MM.1S (cell line): ENCODE results near the gene ZNF732.

Source experiments
- DNase-seq: peaks from one replicate; pipeline ENCODE4 v3.0.0-alpha.2; 2015
- H2AFZ ChIP-seq: fragments of 300-600 bp; sonication (generic); 2 replicates; pipeline ENCODE4 v1.6.0; 2016; ENCODE audit warnings: antibody characterized with exemption, low read length
- H3F3A ChIP-seq: fragments of 300-600 bp; sonication (generic); 2 replicates; pipeline ENCODE4 v1.6.1; 2016; ENCODE audit warnings: mild to moderate bottlenecking, antibody characterized with exemption, low read length, moderate library complexity, mixed read lengths; ENCODE audit not compliant: insufficient read depth
- H3K27ac ChIP-seq: fragments of 300-600 bp; sonication (generic); 2 replicates; pipeline ENCODE4 v1.5.1; 2016; ENCODE audit warnings: mild to moderate bottlenecking, low read length
- H3K27me3 ChIP-seq: fragments of 300-600 bp; sonication (generic); replicated peaks from 2 replicates; pipeline ENCODE4 v1.6.0; 2016; ENCODE audit warnings: low read length; ENCODE audit not compliant: insufficient read depth
- H3K36me3 ChIP-seq: fragments of 300-600 bp; sonication (generic); replicated peaks from 2 replicates; pipeline ENCODE4 v1.6.1; 2016; ENCODE audit warnings: mild to moderate bottlenecking, low read length, mixed read lengths; ENCODE audit not compliant: insufficient read depth
- H3K4me1 ChIP-seq: fragments of 300-600 bp; sonication (generic); 2 replicates; pipeline ENCODE4 v1.6.1; 2016; ENCODE audit warnings: low read length, mixed read lengths
- H3K4me2 ChIP-seq: fragments of 300-600 bp; sonication (generic); 2 replicates; pipeline ENCODE4 v1.6.0; 2016; ENCODE audit warnings: low read depth, low read length
- H3K4me3 ChIP-seq: fragments of 300-600 bp; sonication (generic); 2 replicates; pipeline ENCODE4 v1.5.1; 2016; ENCODE audit warnings: low read length, mixed read lengths
- H3K79me2 ChIP-seq: fragments of 300-600 bp; sonication (generic); 2 replicates; pipeline ENCODE4 v1.6.1; 2016; ENCODE audit warnings: mixed run types, low read length, mixed read lengths
- H3K9ac ChIP-seq: fragments of 300-600 bp; sonication (generic); 2 replicates; pipeline ENCODE4 v1.6.1; 2016; ENCODE audit warnings: low read length, mixed read lengths
- H3K9me2 ChIP-seq: fragments of 300-600 bp; sonication (generic); replicated peaks from 2 replicates; pipeline ENCODE4 v1.6.1; 2016; ENCODE audit warnings: mild to moderate bottlenecking, low read length, mixed read lengths; ENCODE audit not compliant: insufficient read depth
- H3K9me3 ChIP-seq: fragments of 300-600 bp; sonication (generic); replicated peaks from 2 replicates; pipeline ENCODE4 v1.6.1; 2016; ENCODE audit warnings: mild to moderate bottlenecking, low read length, mixed read lengths; ENCODE audit not compliant: insufficient read depth
- H4K20me1 ChIP-seq: fragments of 300-600 bp; sonication (generic); 2 replicates; pipeline ENCODE4 v1.6.1; 2016; ENCODE audit warnings: mild to moderate bottlenecking, low read length, moderate library complexity, mixed read lengths; ENCODE audit not compliant: insufficient read depth
- CTCF ChIP-seq: fragments of 300-600 bp; sonication (generic); IDR thresholded peaks from 2 replicates; pipeline ENCODE4 v1.5.1; 2016; ENCODE audit warnings: antibody characterized with exemption, low read length, mixed read lengths
- EZH2 ChIP-seq: fragments of 300-600 bp; sonication (generic); optimal IDR thresholded peaks from 2 replicates; pipeline ENCODE3; 2017; ENCODE audit warnings: low read depth, mild to moderate bottlenecking, antibody characterized with exemption, low read length, mixed read lengths
- EZH2phosphoT487 ChIP-seq: fragments of 300-600 bp; sonication (generic); IDR thresholded peaks from 2 replicates; pipeline ENCODE4 v1.6.1; 2018; ENCODE audit warnings: antibody characterized with exemption, low read length

Gene ZNF732

GRCh38 chr4:304969-305680 lies at the start of gene ZNF732:
ZNF732 (minus strand) TSS chr4:305474; CDS start chr4:305310, 164 bp downstream.
- no peaks in the 10 kb centered on the region for H3K9me3 ChIP-seq
- no peak within 1 kb of the TSS for H2AFZ ChIP-seq
- no peaks in the 10 kb centered on the region for H3K4me1 ChIP-seq
- H4K20me1 ChIP-seq: no peaks in the 10 kb centered on the region
- H3K4me3 ChIP-seq: no peak within 1 kb of the TSS
- H3F3A ChIP-seq: no peaks in the 10 kb centered on the region
- no peak within 1 kb of the TSS for H3K4me2 ChIP-seq
- no peak for DNase-seq
- H3K9me2 ChIP-seq: no peaks in the 10 kb centered on the region
- TF ChIP-seq EZH2phosphoT487 (no peak), EZH2 (no peak), CTCF (no peak)
- no peaks in the 10 kb centered on the region for H3K36me3 ChIP-seq
- no peak within 1 kb of the TSS for H3K27ac ChIP-seq
- H3K79me2 ChIP-seq: no peaks in the 10 kb centered on the region
- H3K9ac ChIP-seq: no peak within 1 kb of the TSS
- H3K27me3 ChIP-seq: no peaks in the 10 kb centered on the region

DNA sequence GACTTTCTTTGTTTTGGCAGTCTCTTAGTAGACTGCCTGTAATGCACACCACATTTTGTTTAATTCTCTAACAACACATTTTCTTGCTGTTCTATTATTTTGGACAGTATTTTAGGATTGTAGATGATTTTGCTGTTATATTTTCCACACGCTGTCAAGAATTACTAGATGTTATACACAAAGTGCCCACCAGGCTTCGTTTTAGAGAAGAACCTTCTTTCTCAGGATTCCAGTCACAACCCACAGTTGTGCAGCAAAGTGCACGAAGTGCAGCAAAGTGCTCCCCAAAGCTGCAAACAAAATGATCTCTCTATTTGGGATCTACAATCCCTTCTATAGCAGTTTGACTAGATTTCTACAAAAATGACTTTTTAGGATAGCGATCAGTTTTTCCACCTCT lies 34.7 kb upstream of the ZNF732 start:
- Histone ChIP-seq H3K9ac (no peak overlapping the region), H3K27ac (no peak overlapping the region), H3K36me3 (no peaks in the 10 kb centered on the region), H3K4me2 (no peak overlapping the region), H3K27me3 (no peaks in the 10 kb centered on the region), H2AFZ (no peak overlapping the region), H4K20me1 (no peaks in the 10 kb centered on the region), H3K79me2 (no peaks in the 10 kb centered on the region), H3F3A (no peaks in the 10 kb centered on the region), H3K9me2 (no peaks in the 10 kb centered on the region), H3K9me3 (no peaks in the 10 kb centered on the region), H3K4me1 (no peaks in the 10 kb centered on the region), H3K4me3 (no peak overlapping the region)
- TF ChIP-seq EZH2phosphoT487: no peak
- no peak for TF ChIP-seq EZH2
- TF ChIP-seq CTCF: no peak
- DNase-seq: no peak

DNA sequence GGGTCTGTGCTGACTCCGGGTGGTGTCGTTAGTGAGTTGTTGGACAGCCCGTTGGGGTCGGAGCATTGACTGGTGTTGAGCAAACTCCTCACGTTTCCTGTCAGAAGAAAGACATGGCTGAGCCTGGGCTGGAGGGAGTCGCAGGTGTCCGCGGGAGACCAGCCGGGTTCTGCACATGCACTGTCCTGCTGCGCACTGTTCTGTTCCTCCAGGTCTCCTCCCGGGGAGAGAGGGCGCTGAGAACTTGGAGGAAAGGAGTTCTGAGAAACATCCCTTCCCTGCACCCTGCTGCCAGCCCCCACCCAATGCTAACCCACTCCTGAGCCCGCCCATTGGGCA lies 33.5 kb upstream of the ZNF732 start:
- no peaks in the 10 kb centered on the region for H3K27me3 ChIP-seq
- H3K36me3 ChIP-seq: no peaks in the 10 kb centered on the region

More for the DNA sequence above, 33.5 kb upstream of the ZNF732 start:
- Histone ChIP-seq H4K20me1 (no peaks in the 10 kb centered on the region), H3K9me3 (no peaks in the 10 kb centered on the region), H3K9me2 (no peaks in the 10 kb centered on the region), H3K4me3 (no peak overlapping the region), H2AFZ (no peak overlapping the region), H3K27ac (no peak overlapping the region), H3F3A (no peaks in the 10 kb centered on the region), H3K79me2 (no peaks in the 10 kb centered on the region), H3K9ac (no peak overlapping the region), H3K4me2 (no peak overlapping the region), H3K4me1 (no peaks in the 10 kb centered on the region)
- DNase-seq: no peak
- TF ChIP-seq EZH2: no peak
